ENCODE results near the gene TGFBR3. TPM values are rescaled to one million over a fixed set of nuclear protein-coding genes. Genes with fewer than 3 reads are reported as not detected.

TGFBR3 gene
- 2.3 and 7.7 TPM in 2 replicates for total RNA-seq

DNA sequence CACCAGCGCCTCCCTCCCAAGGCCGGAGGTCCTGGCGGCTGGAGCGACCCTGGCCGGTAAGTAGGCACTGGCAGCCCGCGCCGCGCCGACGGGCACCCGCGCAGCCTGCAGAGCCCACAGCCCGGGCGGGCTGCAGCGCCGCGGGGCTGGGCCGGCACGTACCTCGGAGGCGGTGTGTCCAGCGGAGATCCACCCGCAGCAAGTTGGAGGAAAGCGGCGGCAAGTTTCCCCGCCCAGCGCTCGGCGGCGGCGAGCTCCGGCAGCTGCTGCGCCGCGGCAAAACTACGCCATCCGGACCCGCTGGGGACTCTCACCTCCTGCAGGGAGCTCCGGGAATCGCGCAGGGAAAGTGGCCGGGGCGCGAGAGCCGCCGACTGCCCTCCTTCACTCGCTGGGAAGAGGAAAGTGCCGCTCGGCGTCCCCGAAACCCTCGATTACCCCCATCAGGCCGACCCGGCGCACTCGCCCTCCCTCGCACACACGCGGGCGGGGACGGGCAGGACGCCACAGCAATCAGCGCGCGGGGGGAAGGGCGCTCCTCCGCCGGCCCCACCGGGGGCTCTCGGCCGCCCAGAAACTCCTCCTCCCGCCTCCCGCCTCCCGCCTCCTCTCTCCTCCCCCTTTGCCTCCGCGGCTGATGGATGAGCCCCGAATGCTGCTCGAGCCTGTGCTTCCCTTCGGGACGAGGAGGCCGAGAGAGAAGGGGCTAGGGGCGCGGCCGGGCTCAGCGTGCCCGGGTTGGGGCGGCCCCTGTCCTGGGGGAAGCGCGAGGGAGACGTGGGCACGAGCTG is at the start of gene TGFBR3:
TGFBR3 (minus strand) TSS at position 436 of the 791 bp plus-strand sequence. CDS start 24,620 bp downstream, outside the sequence.

Other genes with a start within 250 kb of the TGFBR3 start
- not detected in 2 replicates for gene BRDT, start 63.2 kb upstream of the TGFBR3 start, total RNA-seq
- 3.4 and 6.0 TPM in 2 replicates for gene EPHX4, start 143.8 kb upstream of the TGFBR3 start, total RNA-seq
- gene SETSIP, start 189.3 kb upstream of the TGFBR3 start, total RNA-seq: not detected in 2 replicates
- gene BTBD8, start 194.2 kb upstream of the TGFBR3 start, total RNA-seq: 0.65 and 3.0 TPM in 2 replicates